Measurements from ENCODE around the gene REEP1.
"Not testable (repeated sequence)": the region's sequence is repeated elsewhere in the genome, so short reads cannot be mapped to it uniquely, and the experiment has no call there.

Gene REEP1

GRCh38 chr2:86251840-86252266 is 85.6 kb downstream of the REEP1 start:
- no peak overlapping the region for H3K4me3 ChIP-seq (ENCODE audit: low read length)
- TF ChIP-seq, protein P1, sequence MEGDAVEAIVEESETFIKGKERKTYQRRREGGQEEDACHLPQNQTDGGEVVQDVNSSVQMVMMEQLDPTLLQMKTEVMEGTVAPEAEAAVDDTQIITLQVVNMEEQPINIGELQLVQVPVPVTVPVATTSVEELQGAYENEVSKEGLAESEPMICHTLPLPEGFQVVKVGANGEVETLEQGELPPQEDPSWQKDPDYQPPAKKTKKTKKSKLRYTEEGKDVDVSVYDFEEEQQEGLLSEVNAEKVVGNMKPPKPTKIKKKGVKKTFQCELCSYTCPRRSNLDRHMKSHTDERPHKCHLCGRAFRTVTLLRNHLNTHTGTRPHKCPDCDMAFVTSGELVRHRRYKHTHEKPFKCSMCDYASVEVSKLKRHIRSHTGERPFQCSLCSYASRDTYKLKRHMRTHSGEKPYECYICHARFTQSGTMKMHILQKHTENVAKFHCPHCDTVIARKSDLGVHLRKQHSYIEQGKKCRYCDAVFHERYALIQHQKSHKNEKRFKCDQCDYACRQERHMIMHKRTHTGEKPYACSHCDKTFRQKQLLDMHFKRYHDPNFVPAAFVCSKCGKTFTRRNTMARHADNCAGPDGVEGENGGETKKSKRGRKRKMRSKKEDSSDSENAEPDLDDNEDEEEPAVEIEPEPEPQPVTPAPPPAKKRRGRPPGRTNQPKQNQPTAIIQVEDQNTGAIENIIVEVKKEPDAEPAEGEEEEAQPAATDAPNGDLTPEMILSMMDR (conservative IDR thresholded peaks at IDR 0.05; ENCODE audit: low read depth, low read length): no peak
- DNase-seq (ENCODE audit: low read depth): no peak

GRCh38 chr2:86249579-86250391 is 87.6 kb downstream of the REEP1 start:
- TF ChIP-seq, protein P1 (conservative IDR thresholded peaks at IDR 0.05; ENCODE audit: low read depth, low read length): no peak
- peak; percentile 60 for DNase-seq (ENCODE audit: low read depth)
- no peak overlapping the region for H3K4me3 ChIP-seq (ENCODE audit: low read length)

- TF ChIP-seq, protein P1 (conservative IDR thresholded peaks at IDR 0.05; ENCODE audit: low read depth, low read length): no peak
- no peak overlapping the region for H3K4me3 ChIP-seq (ENCODE audit: low read length)
- DNase-seq (ENCODE audit: low read depth): no peak
Observed at GRCh38 chr2:86249176-86249575, 88.2 kb downstream of the REEP1 start.

DNA sequence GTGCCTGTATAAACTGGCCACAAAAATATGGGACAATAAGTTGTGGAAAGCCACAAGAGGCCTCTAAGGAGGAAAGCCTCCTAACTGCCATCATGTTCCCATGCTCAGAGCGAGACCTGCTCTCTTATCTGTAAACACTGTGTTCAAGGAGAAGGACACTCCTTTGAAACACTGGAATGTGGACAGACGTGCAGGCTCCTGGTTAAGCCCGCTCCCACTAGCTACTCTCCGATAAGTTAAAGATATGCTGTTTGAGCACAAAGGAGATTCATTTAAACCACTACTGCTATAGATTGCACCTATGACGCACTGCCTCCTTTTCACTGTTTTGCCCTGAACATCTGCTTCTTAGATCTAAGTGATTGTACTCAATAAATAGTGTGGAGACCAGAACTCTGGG is 92.2 kb downstream of the REEP1 start:
- DNase-seq (ENCODE audit: low read depth); H3K4me3 ChIP-seq (ENCODE audit: low read length): not testable (repeated sequence)

DNA sequence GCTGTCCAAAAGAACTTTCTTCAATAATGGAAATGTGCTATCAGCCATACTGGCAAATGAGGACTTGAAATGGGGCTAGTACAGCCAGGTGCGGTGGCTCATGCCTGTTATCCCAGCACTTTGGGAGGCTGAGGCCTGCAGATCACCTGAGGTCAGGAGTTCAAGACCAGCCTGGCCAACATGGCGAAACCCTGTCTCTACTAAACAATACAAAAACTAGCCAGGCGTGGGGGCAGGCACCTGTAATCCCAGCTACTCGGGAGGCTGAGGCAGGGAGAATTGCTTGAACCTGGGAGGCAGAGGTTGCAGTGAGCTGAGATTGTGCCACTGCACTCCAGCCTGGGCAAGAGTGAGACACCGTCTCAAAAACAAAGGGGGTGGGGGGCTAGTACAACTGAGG is 92.6 kb downstream of the REEP1 start:
- DNase-seq (ENCODE audit: low read depth); H3K4me3 ChIP-seq (ENCODE audit: low read length): not testable (repeated sequence)

- DNase-seq (ENCODE audit: low read depth): no peak
- H3K4me3 ChIP-seq (ENCODE audit: low read length): no peak overlapping the region
- TF ChIP-seq, protein P1 (conservative IDR thresholded peaks at IDR 0.05; ENCODE audit: low read depth, low read length): no peak
Observed at GRCh38 chr2:86243950-86244733, 93.3 kb downstream of the REEP1 start.

GRCh38 chr2:86243272-86243671 is 94.2 kb downstream of the REEP1 start:
- H3K4me3 ChIP-seq (ENCODE audit: low read length): no peak overlapping the region
- TF ChIP-seq, protein P1 (conservative IDR thresholded peaks at IDR 0.05; ENCODE audit: low read depth, low read length): no peak
- no peak for DNase-seq (ENCODE audit: low read depth)

- H3K4me3 ChIP-seq (ENCODE audit: low read length): no peak overlapping the region
- TF ChIP-seq, protein P1 (conservative IDR thresholded peaks at IDR 0.05; ENCODE audit: low read depth, low read length): no peak
- DNase-seq (ENCODE audit: low read depth): no peak
Observed at GRCh38 chr2:86241611-86242010, 95.8 kb downstream of the REEP1 start.

All from retinal pigment epithelial cell (primary cell).